Omental fat pad (tissue), 4 donors: Measurements from ENCODE around the gene NKAPL. TPM values are rescaled to one million over a fixed set of nuclear protein-coding genes. Genes with fewer than 3 reads are reported as not detected.

Experiments
- ATAC-seq: fragments of 150-250 bp; one replicate; pipeline ENCODE4 v1.9.1; 2016; ENCODE audit warnings: mild to moderate bottlenecking, moderate library complexity; ENCODE audit not compliant: low FRiP score
- DNase-seq: peaks from one replicate; pipeline ENCODE4 v3.0.0-alpha.2; 2019; ENCODE audit warnings: low spot score
- CTCF ChIP-seq, 3 donors: fragments of 450-650 bp; IDR thresholded peaks; one replicate each; pipeline ENCODE4 v1.5.1; 2016 to 2017; ENCODE audit warnings: antibody characterized with exemption in 3 of 3, mild to moderate bottlenecking in 3 of 3, moderate library complexity in 2 of 3
- total RNA-seq, 4 donors: library from RNA; depleted of rRNA; stranded (reverse); fragments of >200 nt; gene quantifications; one replicate each; pipeline ENCODE4 v1.1.0, GENCODE V29; 2016

NKAPL gene
- total RNA-seq, 4 donors from 2014 or later, result 1.3 to 4.4 (median 2.4) TPM

- DNase-seq (no peak), ATAC-seq (no peak)
- TF ChIP-seq CTCF (IDR thresholded peaks at IDR 0.05), result no peak
Observed at GRCh38 chr6:28277746-28278145, 18.6 kb downstream of the NKAPL start.

GRCh38 chr6:28280595-28281287 lies 21.6 kb downstream of the NKAPL start:
- ATAC-seq, result no peak
- no peak for DNase-seq
- TF ChIP-seq CTCF (IDR thresholded peaks at IDR 0.05), result no peak

- no peak for TF ChIP-seq CTCF (IDR thresholded peaks at IDR 0.05)
- DNase-seq (no peak), ATAC-seq (peak; percentile 82)
Observed at GRCh38 chr6:28281288-28282064, 22.4 kb downstream of the NKAPL start, which contains the start of gene PGBD1. Gene PGBD1 (plus strand): TSS chr6:28281572. CDS start chr6:28283814, 2,242 bp downstream.

GRCh38 chr6:28282926-28283325 lies 23.8 kb downstream of the NKAPL start:
- no peak for TF ChIP-seq CTCF (IDR thresholded peaks at IDR 0.05)
- ATAC-seq (no peak), DNase-seq (no peak)

- ATAC-seq (no peak), DNase-seq (no peak)
- no peak for TF ChIP-seq CTCF (IDR thresholded peaks at IDR 0.05)
Observed at GRCh38 chr6:28291573-28291972, 32.5 kb downstream of the NKAPL start.

- TF ChIP-seq CTCF (IDR thresholded peaks at IDR 0.05), result no peak
- DNase-seq (no peak), ATAC-seq (no peak)
Observed at GRCh38 chr6:28295326-28295725, 36.2 kb downstream of the NKAPL start.
